ENCODE data around the gene PSRC1.

GRCh38 chr1:109315288-109315687, 32.3 kb upstream of the PSRC1 start:
- TF ChIP-seq EZH2 (IDR thresholded peaks at IDR 0.05; ENCODE audit: borderline replicate concordance, low read depth, low read length, poor library complexity, severe bottlenecking), result no peak
- TF ChIP-seq, protein P1, sequence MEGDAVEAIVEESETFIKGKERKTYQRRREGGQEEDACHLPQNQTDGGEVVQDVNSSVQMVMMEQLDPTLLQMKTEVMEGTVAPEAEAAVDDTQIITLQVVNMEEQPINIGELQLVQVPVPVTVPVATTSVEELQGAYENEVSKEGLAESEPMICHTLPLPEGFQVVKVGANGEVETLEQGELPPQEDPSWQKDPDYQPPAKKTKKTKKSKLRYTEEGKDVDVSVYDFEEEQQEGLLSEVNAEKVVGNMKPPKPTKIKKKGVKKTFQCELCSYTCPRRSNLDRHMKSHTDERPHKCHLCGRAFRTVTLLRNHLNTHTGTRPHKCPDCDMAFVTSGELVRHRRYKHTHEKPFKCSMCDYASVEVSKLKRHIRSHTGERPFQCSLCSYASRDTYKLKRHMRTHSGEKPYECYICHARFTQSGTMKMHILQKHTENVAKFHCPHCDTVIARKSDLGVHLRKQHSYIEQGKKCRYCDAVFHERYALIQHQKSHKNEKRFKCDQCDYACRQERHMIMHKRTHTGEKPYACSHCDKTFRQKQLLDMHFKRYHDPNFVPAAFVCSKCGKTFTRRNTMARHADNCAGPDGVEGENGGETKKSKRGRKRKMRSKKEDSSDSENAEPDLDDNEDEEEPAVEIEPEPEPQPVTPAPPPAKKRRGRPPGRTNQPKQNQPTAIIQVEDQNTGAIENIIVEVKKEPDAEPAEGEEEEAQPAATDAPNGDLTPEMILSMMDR (conservative IDR thresholded peaks at IDR 0.05; ENCODE audit: low read depth, low read length), result no peak
